Astrocyte of the spinal cord (primary cell): Measurements from ENCODE around the gene SHANK3.
A peak's percentile ranks its signal among the peaks of the same experiment; 100 is the strongest.
"Not testable (repeated sequence)": the region's sequence is repeated elsewhere in the genome, so short reads cannot be mapped to it uniquely, and the experiment has no call there.

Experiments
- DNase-seq: peaks from one replicate; pipeline ENCODE4 v3.0.0; 2011; ENCODE audit warnings: low read depth, low spot score
- H3K4me3 ChIP-seq: 2 replicates; pipeline ENCODE4 v1.5.1; 2011; ENCODE audit warnings: low read depth, mild to moderate bottlenecking, low read length, moderate library complexity
- CTCF ChIP-seq: IDR thresholded peaks from 2 replicates; pipeline ENCODE4 v1.5.1; 2012; ENCODE audit warnings: low read depth, mild to moderate bottlenecking, low read length, inconsistent platforms
- in situ Hi-C: cut with HindIII; loops from 2 replicates; pipeline ENCODE4 v1.10.0; 2017; ENCODE audit warnings: low sequenced_read_pairs

Gene SHANK3

GRCh38 chr22:50656122-50657070, 16.2 kb upstream of the SHANK3 start:
- in situ Hi-C loops: no loop called here
- no peak for TF ChIP-seq CTCF
- peak; percentile 26 for DNase-seq
- H3K4me3 ChIP-seq: no peak overlapping the region

- no peak for DNase-seq
- no peak for TF ChIP-seq CTCF
- no peak overlapping the region for H3K4me3 ChIP-seq
- in situ Hi-C loops: no loop called here
These were observed 14.7 kb upstream of the SHANK3 start for GRCh38 chr22:50657925-50658324.

DNA sequence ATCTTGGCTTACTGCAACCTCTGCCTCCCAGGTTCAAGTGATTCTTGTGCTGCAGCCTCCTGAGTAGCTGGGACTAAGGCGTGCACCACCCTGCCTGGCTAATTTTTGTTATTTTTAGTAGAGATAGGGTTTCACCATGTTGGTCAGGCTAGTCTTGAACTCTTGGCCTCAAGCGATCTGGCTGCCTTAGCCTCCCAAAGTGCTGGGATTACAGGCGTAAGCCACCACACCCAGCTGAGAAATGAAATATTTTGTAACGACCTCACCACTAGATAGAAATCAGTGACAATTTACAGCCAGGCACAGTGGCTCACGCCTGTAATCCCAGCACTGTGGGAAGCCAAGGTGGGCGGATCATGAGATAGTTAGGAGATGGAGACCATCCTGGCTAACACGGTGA, 12.9 kb upstream of the SHANK3 start:
- H3K4me3 ChIP-seq, DNase-seq, in situ Hi-C loops: not testable (repeated sequence)

DNA sequence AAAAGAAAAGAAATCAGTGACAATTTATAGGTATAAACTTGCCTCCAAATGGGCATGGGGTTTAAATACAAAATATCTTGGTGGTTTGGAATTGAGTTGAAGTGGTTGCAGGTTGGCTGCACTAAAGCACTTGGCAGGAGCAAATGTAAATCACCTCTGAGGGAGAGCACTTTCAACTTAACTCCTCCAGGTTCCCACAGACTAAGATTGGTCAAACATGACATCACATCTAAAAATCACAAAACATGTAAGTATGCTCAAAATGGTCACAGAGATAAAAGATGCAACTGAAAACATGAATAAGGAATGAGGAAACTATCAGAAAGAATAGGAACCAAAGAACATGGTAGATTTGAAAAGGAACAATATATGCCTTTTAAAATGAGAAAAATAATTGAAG, 12.3 kb upstream of the SHANK3 start:
- in situ Hi-C loops: no loop called here
- DNase-seq: no peak
- TF ChIP-seq CTCF: no peak
- H3K4me3 ChIP-seq: no peak overlapping the region

DNA sequence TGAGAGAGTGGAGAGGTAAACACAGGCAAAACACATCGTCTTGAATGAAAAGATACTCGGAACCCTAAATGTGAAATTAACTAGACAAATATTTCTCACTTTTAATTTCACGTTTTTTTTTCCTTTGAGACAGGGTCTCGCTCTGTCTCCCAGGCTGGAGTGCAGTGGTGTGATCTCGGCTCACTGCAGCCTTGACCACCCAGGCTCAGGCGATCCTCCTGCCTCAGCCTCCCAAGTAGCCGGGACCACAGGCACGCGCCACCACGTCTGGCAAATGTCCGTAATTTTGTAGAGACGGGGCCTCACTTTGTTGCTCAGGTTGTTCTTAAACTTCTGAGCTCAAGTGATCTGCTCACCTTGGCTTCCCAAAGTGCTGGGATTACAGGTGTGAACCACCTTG, 7.4 kb upstream of the SHANK3 start:
- in situ Hi-C loops: no loop called here
- DNase-seq: no peak
- TF ChIP-seq CTCF: no peak
- no peak overlapping the region for H3K4me3 ChIP-seq

DNA sequence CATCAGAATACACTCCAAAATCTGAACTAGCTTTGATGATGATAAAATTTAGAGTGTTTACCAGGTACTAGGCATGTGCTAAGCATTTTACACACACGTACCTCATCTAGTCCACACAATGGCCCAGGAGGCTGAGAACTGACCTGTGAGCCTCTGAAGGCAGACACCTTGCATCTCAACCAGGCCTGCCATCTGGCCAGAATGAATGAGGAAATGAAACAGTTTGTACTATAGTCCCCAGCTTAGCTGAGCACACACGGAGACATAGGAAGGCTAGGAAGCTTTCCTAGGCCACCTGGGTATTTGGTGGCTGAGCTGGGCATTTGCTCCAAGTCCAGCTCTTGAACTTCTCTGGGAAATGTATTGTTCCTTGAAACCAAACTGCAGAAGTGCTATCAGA, 6.9 kb upstream of the SHANK3 start:
- in situ Hi-C loops: no loop called here
- DNase-seq: no peak
- no peak for TF ChIP-seq CTCF
- no peak overlapping the region for H3K4me3 ChIP-seq

DNA sequence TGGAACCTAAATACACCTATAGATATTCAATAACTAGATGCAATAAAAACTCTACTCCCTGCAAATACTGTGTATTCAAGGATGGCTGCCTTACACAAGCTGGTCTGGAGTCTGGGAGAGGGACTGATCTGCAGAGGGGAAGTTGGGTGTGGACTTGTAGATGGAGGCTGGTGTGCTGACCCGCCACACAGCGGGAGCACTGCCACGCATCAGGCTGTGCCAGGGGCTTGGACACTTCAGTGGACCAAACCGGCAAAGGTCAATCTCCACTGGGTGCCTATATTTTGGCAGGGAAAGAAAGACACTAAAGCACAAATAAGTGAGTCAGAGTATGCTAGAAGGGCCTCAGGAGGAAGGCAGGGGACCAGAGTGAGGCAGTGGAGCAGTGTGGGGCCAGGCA, 2.1 kb upstream of the SHANK3 start:
- DNase-seq: peak; percentile 7
- no peak overlapping the region for H3K4me3 ChIP-seq
- no peak for TF ChIP-seq CTCF
- in situ Hi-C loops: no loop called here
